SH-SY5Y (cell line): ENCODE data around the gene HOXA10.

Experiments used
- GATA2 ChIP-seq: IDR thresholded peaks from 2 replicates; pipeline ENCODE4 v1.6.1; 2011; ENCODE audit warnings: mild to moderate bottlenecking, low read depth, low read length
- GATA3 ChIP-seq: IDR thresholded peaks from 2 replicates; pipeline ENCODE4 v1.6.1; 2011; ENCODE audit warnings: low read depth, mild to moderate bottlenecking, low read length, moderate library complexity

- TF ChIP-seq GATA2 (no peak), GATA3 (no peak)
These were observed 35.9 kb upstream of the HOXA10 start for GRCh38 chr7:27209933-27210440.
